NCI-H2171 (cell line): Measurements from ENCODE around the gene DCAKD.
"Not testable (repeated sequence)": the region's sequence is repeated elsewhere in the genome, so short reads cannot be mapped to it uniquely, and the experiment has no call there.

Experiments used
- DNase-seq: peaks from one replicate; lab custom pipeline; 2025; lab: John Stamatoyannopoulos, UW

Gene DCAKD

DNA sequence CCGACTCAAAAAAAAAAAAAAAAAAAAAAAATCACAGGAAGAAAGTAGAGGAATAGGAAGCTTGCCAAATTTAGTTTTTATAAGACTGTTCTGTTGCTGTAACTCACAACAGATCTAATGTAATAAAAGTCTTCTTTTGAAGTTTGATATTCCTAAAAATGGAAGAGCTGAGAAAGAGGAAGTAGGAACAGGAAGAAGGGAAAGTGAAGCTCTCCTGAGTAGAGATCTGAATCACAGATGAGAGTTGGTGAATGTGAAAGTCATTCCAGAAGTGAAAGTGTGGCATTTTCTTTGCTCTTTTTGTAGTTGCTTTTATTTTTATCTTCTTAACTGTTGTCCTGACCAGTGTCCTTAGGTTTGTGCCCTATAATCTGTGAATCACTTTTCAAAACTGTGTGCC is 11.8 kb upstream of the DCAKD start:
- no peak for DNase-seq

- no peak for DNase-seq
Observed at GRCh38 chr17:45061606-45062205, 10.3 kb upstream of the DCAKD start.

- DNase-seq: peak; percentile 99
Observed at GRCh38 chr17:45060797-45061605, 9.6 kb upstream of the DCAKD start, which contains the start of gene NMT1. NMT1 (plus strand) TSS chr17:45061317; CDS start chr17:45061330, 13 bp downstream.

DNA sequence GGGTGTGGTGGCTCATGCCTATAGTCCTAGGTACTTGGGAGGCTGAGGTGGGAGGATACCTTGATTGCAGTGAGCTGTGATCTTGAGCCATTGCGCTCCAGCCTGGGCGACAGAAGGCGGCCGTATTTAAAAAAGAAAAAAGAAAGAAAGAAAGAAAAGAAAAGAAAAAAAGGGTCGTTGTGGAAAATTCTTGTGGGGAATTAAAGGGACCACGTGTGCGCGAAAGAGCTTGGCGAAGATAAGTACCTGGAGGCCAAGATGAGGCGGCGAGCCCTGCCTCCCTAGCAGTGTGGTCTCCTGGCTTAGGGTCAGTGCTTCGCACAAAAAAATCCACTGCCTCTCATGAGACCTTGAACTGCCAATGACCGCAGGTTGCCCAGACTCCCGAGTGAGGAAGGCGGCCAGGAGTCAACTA is 9.0 kb upstream of the DCAKD start:
- DNase-seq: no peak

GRCh38 chr17:45052052-45052772 is 780 bp upstream of the DCAKD start:
- DNase-seq: no peak

- not testable (repeated sequence) for DNase-seq
Observed at GRCh38 chr17:45051720-45052051, 254 bp upstream of the DCAKD start.

DNA sequence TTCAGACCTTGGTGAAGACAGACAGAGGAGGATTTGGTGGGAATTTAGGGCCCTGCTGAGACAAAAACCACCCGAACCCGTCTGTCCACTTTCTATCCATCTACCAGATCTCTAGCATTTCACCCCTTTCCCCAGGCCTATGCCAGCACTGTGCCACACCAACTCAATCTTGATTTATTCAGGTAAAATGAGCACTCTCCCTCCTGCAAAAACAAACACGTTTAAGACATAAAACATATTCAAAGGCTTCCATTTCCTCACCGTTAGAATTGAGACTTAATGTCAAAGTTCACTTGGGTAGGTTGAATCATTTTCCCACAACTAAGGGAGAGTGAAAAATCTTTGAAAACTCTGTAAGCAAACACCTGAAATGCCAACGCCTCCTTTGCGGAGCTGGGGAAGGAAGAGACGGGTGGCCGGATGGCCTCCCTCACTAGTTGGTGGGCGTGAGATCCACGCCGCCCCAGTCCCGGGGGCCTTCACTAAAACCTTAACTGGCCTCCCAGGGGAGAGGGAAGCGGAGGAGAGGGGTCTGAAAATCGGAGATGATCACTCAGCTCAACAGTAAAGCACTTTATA is 862 bp downstream of the DCAKD start:
- no peak for DNase-seq

GRCh38 chr17:45048795-45049563 is 2.5 kb downstream of the DCAKD start:
- DNase-seq: no peak

GRCh38 chr17:45046537-45047125 is 4.8 kb downstream of the DCAKD start:
- DNase-seq: peak; percentile 81

DNA sequence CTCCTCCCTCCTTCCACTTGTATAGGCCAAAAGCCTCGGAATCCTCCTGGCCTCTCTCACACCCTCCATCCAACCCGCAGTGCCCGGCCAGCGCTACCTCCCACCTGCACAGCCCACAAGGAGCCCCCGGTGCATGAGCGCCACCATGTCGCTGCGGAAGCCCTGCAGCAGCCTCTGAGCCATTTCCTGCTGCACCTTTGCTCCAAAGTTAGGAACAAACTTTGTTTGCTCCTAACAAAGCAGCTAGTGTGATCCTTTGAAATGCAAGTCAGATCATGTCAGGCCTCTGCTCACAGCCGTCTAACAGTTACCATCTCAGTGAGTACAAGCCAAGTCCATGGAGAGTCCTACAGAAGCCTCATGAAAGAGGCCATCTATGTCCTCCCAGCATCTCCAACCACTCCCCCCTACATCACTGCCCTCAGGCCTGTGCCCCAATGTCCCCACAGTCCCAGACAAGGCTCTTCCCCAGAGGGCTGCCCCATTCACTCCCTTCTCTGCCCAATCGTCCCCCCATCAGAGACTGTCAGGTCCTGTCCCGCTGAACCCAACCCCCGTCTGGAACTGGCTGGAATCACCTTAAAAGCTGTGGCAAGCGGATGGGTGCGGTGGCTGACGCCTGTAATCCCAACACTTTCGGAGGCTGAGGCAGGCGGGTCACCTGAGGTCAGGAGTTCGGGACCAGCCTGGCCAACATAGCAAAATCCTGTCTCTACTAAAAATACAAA is 7.5 kb downstream of the DCAKD start:
- no peak for DNase-seq

DNA sequence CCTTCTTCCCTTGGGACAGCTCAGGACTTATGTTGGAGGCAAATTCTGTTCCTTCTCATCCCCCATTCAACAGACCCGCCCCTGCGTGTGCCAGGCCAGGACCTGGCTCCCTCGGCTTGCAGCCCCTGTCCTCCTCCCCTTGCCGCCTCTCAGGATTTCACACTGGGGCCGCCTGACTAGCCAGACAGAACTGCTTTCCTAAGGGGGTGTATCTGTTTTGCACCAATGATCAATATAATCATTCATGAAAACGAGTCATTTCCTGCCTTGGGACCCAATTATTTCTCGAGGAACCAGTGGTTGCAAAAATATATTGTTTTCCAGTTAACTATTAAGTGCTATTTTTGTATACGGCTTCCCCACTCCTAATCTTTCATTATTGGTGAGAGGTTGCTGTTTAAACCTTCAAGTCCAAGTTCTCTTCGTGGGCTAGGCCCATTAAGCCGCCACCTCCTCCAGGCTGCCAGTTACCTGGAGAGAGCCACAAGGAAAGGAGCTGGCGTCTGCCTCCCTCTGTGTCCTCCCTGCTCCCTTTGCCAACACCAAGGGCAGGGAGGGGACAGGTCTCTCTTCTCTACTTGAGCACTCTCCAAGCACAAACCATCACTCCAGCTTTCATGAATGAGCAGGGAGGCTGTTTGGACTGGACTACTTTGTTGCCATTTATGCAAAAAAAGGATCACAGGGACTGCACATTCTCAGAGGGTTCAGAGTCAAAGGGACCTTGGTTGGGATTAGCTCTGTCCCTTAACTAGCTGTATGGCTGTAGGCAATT is 8.9 kb downstream of the DCAKD start:
- no peak for DNase-seq

DNA sequence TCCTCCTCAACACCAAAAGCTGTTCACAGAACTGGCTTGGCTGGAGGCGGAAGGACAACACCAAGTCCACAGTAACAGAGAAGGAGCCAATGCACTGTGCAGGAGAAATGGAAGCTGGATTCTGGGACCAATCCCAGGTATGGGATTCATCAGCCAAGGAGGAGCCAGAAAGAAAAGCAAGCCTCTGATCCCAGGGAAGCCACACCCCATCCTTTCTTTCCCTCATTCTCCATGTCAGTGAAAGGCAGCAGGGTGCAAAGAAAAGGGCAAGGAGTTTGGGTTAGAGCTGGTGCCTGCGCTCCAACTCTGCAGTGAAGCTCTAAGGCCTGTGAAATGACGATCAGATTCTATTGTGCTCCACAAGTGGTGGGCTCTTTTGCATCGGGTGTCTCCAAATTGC is 11.0 kb downstream of the DCAKD start:
- no peak for DNase-seq

DNA sequence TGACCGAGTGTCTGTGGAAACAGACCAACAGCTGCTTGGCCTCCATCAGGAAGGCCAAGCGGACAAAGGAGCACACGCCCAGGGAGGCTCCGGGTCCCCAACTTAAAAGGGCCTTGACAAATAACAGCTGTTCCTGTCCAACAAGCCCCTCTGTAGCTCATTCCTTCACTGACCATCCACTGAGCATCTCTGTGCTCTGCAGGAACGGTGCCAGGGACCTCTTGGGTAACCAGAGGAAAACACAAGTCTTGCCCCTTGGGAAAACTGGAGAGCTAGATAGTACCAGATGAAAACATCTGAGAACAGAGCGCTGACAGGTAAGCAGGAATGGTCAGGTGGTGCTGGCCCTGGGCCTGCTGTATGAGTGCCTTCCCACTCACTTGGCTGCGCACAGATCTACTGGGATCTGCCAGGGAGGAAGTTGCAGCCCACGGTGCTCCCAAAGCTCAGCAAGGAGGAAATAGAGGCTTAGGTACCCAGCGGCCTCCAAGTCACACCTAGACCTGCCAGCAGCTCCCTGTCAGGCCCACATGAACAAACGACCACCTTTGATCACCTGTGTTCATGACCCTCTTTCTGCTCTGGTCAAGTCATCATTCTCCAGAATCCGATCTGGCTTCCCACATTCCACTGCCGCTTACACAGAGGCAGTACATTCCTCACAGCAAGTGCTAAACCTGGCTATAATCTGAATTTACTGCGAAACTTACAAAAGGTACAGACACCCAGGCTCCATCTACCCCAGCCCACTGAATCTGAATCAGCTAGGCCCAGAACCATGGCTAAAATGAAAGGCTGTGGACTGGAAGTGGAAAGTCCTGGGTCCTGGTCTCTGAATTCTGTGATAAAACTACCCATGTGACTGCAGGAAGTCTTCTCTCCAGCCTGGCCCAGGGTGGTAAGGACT is 12.5 kb downstream of the DCAKD start:
- peak; percentile 23 for DNase-seq

- DNase-seq: no peak
Observed at GRCh38 chr17:45036691-45037090, 14.7 kb downstream of the DCAKD start.

DNA sequence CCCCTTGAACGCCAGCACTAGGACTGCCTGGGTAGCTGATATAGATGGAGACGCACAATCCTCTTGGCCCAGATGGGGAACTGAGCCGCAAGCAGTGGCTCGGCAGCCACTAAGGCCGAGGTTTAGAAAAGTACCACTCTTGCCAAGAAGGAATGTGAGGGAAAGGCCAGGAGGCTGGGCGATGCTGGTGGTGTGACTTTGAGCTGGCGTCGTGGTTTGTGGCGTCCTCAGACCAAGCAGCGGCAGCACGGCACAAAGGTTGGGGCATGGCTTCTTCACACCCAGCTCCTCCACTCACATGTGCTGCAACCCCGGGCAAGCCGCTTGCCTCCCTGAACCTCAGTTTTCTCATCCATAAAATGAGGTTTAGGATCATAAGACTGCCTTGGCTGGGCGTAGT is 15.6 kb downstream of the DCAKD start:
- DNase-seq: no peak

DNA sequence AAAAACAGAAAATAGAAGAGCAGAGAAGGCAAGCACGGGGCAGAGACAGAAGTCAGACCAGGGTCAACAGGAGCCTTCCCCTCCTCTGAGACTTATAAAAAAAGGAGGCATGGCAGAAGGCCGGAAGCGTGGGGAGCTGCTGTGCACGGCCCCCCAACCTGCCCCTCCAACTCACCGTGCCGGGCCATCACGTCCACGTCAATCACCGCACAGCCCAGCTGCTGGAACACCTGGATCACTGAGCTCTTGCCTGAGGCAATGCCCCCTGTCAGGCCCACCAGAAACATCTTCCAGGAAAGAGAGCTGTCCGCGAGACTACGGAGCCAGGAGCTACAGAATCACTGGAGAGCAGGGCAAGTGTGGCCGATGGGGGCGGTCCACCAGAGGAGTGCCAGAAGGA is 16.8 kb downstream of the DCAKD start:
- DNase-seq: no peak

DNA sequence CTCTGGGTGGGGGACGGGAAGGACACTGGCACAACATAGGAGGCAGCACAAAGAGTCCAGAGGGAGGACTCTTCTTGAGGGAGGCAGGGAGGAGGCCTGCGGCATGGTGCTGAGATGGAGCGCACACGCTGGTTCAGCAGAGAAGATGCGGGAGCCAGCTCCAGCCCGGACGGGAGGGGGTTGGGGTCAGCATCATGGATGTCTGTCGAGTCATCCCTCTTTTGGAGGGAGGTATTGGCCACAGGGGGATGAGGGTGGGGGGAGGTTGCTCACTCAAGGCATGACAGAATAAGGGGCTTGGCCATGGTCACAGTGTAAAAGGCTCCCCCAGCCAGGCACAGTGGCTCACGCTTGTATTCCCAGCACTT is 19.3 kb downstream of the DCAKD start:
- DNase-seq: no peak

GRCh38 chr17:45031231-45032173 is 19.9 kb downstream of the DCAKD start:
- no peak for DNase-seq
